Panc1 (cell line): ENCODE results near the gene ACVR1B. TPM values are rescaled to one million over a fixed set of nuclear protein-coding genes. Genes with fewer than 3 reads are reported as not detected.

Source experiments
- ATAC-seq: fragments of 200-7000 bp; cut with Tn5 transposase; 2 replicates; pipeline ENCODE4 v1.9.1; 2020; ENCODE audit warnings: mild to moderate bottlenecking, moderate library complexity
- BruUV-seq: library from RNA; stranded (reverse); fragments of 400-500 nt; replicated peaks from 2 replicates; lab custom pipeline; 2021; lab: Mats Ljungman, UMichigan
- CTCF ChIA-PET: fragments of 300-600 bp; sonication (Branson Sonifier 250); formaldehyde crosslinking; loops from one replicate; lab custom pipeline; 2022; ENCODE audit warnings: antibody characterized with exemption; lab: Charles Lee
- POLR2A ChIA-PET: fragments of 300-600 bp; sonication (Branson Sonifier 250); formaldehyde crosslinking; loops from one replicate; lab custom pipeline; 2022; ENCODE audit warnings: antibody characterized with exemption; lab: Charles Lee
- DNase-seq: peaks from one replicate; pipeline ENCODE4 v3.0.0-alpha.2; 2010; ENCODE audit warnings: low read depth, low spot score
- H3K27ac ChIP-seq: 2 replicates; pipeline ENCODE4 v1.5.1; 2011; ENCODE audit warnings: mild to moderate bottlenecking, low read length, inconsistent platforms
- H3K27me3 ChIP-seq: fragments of 200-500 bp; sonication (Bioruptor generic); 2 replicates; pipeline ENCODE4 v1.6.0; 2014; ENCODE audit warnings: low read length, inconsistent platforms; ENCODE audit not compliant: control insufficient read depth, insufficient read depth
- H3K36me3 ChIP-seq: fragments of 200-500 bp; sonication (Bioruptor generic); 2 replicates; pipeline ENCODE4 v1.5.1; 2014; ENCODE audit warnings: inconsistent platforms, mild to moderate bottlenecking, low read length, moderate library complexity; ENCODE audit not compliant: control insufficient read depth, insufficient read depth
- H3K4me1 ChIP-seq: 2 replicates; pipeline ENCODE4 v1.5.1; 2011; ENCODE audit warnings: inconsistent platforms, mild to moderate bottlenecking, low read length, moderate library complexity; ENCODE audit not compliant: control insufficient read depth, insufficient read depth
- H3K4me3 ChIP-seq, 2 experiments: 2 replicates each; pipeline ENCODE4 v1.5.1; 2011 to 2012; ENCODE audit warnings: low read depth in 2 of 2, low read length in 2 of 2, mild to moderate bottlenecking in 2 of 2, inconsistent platforms in 1 of 2, moderate library complexity in 1 of 2
- H3K9me3 ChIP-seq: fragments of 200-500 bp; sonication (Bioruptor generic); 2 replicates; pipeline ENCODE4 v1.5.1; 2014; ENCODE audit warnings: low read depth, mild to moderate bottlenecking, inconsistent platforms, low read length, moderate library complexity; ENCODE audit not compliant: control insufficient read depth, insufficient read depth
- POLR2AphosphoS5 ChIP-seq: IDR thresholded peaks from 2 replicates; pipeline ENCODE4 v1.6.1; 2012; ENCODE audit warnings: mild to moderate bottlenecking, low read depth, low read length, moderate library complexity
- SIN3A ChIP-seq: IDR thresholded peaks from 2 replicates; pipeline ENCODE4 v1.6.1; 2012; ENCODE audit warnings: low read depth, mild to moderate bottlenecking, low read length, moderate library complexity, borderline replicate concordance; ENCODE audit not compliant: insufficient read depth
- TCF7L2 ChIP-seq: IDR thresholded peaks from 2 replicates; pipeline ENCODE4 v1.6.1; 2011; ENCODE audit warnings: mild to moderate bottlenecking, low read depth, low read length, inconsistent platforms
- in situ Hi-C: cut with HindIII; loops from 2 replicates; pipeline ENCODE4 v1.10.0; 2016; ENCODE audit warnings: low sequenced_read_pairs, low pct_unique_long_range_greater_than_20kb
- intact Hi-C: fragments of 100-400 bp; cut with micrococcal nuclease; formaldehyde crosslinking; loops from one replicate; pipeline ENCODE4 v1.10.0; 2022; ENCODE audit not compliant: unreplicated experiment
- total RNA-seq: library from RNA; stranded (reverse); gene quantifications from one replicate; pipeline ENCODE4 v1.2.1, GENCODE V29; 2021; ENCODE audit not compliant: unreplicated experiment
- TF ChIP-seq, protein P1 (sequence below): fragments of 450-650 bp; IDR thresholded peaks from 2 replicates; pipeline ENCODE4 v1.5.1; 2017; ENCODE audit warnings: mild to moderate bottlenecking
- TF ChIP-seq, protein P2 (sequence below), 2 experiments: IDR thresholded peaks; 2 replicates each; pipeline ENCODE4 v1.6.1; 2011 to 2012; ENCODE audit warnings: low read depth in 2 of 2, control low read depth in 1 of 2, low read length in 1 of 2, mild to moderate bottlenecking in 1 of 2, moderate library complexity in 1 of 2; ENCODE audit not compliant: insufficient read depth in 1 of 2

The ACVR1B gene
- total RNA-seq, 1 experiment from 2014 or later, result 23.0 TPM

DNA sequence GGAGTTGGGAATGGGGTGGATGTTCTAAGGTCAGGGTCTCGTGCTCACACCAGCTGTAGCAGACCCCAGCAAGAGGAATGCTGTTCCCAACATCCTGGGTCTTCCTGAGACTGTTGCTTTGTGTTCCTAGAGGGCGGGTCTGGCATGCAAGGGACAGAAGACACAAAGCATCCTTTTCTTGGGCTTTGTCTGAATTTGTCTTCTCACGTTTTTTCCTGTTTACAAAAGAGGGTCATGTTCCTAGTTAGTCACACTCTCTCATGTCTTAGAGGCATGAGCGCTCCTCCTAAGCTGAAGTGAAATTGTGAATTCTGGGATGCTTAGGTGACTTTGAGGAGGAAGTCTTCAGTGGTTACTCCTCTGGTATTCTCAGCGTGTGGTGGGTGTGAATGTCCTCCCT, 45.6 kb downstream of the ACVR1B start:
- ChIA-PET CTCF (no interaction called here), POLR2A (no interaction called here)
- no peak overlapping the region for H3K27ac ChIP-seq
- DNase-seq, result no peak
- no peaks in the 10 kb centered on the region for H3K4me1 ChIP-seq
- no peak overlapping the region for H3K4me3 ChIP-seq
- intact Hi-C loops (no loop called here), in situ Hi-C loops (no loop called here)
- TF ChIP-seq POLR2AphosphoS5 (no peak), SIN3A (no peak), TCF7L2 (no peak)
- TF ChIP-seq, protein P1, sequence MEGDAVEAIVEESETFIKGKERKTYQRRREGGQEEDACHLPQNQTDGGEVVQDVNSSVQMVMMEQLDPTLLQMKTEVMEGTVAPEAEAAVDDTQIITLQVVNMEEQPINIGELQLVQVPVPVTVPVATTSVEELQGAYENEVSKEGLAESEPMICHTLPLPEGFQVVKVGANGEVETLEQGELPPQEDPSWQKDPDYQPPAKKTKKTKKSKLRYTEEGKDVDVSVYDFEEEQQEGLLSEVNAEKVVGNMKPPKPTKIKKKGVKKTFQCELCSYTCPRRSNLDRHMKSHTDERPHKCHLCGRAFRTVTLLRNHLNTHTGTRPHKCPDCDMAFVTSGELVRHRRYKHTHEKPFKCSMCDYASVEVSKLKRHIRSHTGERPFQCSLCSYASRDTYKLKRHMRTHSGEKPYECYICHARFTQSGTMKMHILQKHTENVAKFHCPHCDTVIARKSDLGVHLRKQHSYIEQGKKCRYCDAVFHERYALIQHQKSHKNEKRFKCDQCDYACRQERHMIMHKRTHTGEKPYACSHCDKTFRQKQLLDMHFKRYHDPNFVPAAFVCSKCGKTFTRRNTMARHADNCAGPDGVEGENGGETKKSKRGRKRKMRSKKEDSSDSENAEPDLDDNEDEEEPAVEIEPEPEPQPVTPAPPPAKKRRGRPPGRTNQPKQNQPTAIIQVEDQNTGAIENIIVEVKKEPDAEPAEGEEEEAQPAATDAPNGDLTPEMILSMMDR, result no peak
- TF ChIP-seq, protein P2, sequence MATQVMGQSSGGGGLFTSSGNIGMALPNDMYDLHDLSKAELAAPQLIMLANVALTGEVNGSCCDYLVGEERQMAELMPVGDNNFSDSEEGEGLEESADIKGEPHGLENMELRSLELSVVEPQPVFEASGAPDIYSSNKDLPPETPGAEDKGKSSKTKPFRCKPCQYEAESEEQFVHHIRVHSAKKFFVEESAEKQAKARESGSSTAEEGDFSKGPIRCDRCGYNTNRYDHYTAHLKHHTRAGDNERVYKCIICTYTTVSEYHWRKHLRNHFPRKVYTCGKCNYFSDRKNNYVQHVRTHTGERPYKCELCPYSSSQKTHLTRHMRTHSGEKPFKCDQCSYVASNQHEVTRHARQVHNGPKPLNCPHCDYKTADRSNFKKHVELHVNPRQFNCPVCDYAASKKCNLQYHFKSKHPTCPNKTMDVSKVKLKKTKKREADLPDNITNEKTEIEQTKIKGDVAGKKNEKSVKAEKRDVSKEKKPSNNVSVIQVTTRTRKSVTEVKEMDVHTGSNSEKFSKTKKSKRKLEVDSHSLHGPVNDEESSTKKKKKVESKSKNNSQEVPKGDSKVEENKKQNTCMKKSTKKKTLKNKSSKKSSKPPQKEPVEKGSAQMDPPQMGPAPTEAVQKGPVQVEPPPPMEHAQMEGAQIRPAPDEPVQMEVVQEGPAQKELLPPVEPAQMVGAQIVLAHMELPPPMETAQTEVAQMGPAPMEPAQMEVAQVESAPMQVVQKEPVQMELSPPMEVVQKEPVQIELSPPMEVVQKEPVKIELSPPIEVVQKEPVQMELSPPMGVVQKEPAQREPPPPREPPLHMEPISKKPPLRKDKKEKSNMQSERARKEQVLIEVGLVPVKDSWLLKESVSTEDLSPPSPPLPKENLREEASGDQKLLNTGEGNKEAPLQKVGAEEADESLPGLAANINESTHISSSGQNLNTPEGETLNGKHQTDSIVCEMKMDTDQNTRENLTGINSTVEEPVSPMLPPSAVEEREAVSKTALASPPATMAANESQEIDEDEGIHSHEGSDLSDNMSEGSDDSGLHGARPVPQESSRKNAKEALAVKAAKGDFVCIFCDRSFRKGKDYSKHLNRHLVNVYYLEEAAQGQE (IDR thresholded peaks at IDR 0.05; ENCODE audit: insufficient read depth in 1 of 2, low read depth in 2 of 2, low read length in 1 of 2), result no peak
- no peak for ATAC-seq
- H3K9me3 ChIP-seq, result no peaks in the 10 kb centered on the region
- BruUV-seq, result no TSS peak
- H3K27me3 ChIP-seq, result no peaks in the 10 kb centered on the region
- H3K36me3 ChIP-seq, result no peaks in the 10 kb centered on the region

- in situ Hi-C loops, result no loop called here
- CTCF ChIA-PET, result interaction anchor here (0.7 to 3.3 kb wide), 5 partner anchors 10 to 29 kb away, joined by 3 to 62 read pairs (median 7); no protein-coding TSS in a partner anchor
- H3K27ac ChIP-seq, result no peak overlapping the region
- H3K4me3 ChIP-seq, result no peak overlapping the region
- peaks cover 4% of the 10 kb centered on the region; the same call in 1 of the 2 replicates for H3K27me3 ChIP-seq
- POLR2A ChIA-PET, result interaction anchor here (0.7 kb wide), 1 partner anchor 80 kb away, joined by 23 read pairs; no protein-coding TSS in a partner anchor
- DNase-seq (no peak), ATAC-seq (no peak)
- no peaks in the 10 kb centered on the region for H3K36me3 ChIP-seq
- TF ChIP-seq TCF7L2, result no peak
- TF ChIP-seq, protein P1, result no peak
- no peak for TF ChIP-seq SIN3A
- TF ChIP-seq POLR2AphosphoS5, result no peak
- TF ChIP-seq, protein P2 (IDR thresholded peaks at IDR 0.05; ENCODE audit: insufficient read depth in 1 of 2, low read depth in 2 of 2, low read length in 1 of 2), result no peak
- BruUV-seq, result no TSS peak
- H3K9me3 ChIP-seq, result no peaks in the 10 kb centered on the region
- no peaks in the 10 kb centered on the region for H3K4me1 ChIP-seq
- intact Hi-C loops, result no loop called here
These were observed 51.6 kb downstream of the ACVR1B start for GRCh38 chr12:52003016-52003550.
